GOT3 (cell line): Measurements from ENCODE around the gene ARHGAP6.

Source experiments
- DNase-seq: peaks from one replicate; lab custom pipeline; 2025; ENCODE audit warnings: mixed read lengths; lab: John Stamatoyannopoulos, UW

ARHGAP6 gene

DNA sequence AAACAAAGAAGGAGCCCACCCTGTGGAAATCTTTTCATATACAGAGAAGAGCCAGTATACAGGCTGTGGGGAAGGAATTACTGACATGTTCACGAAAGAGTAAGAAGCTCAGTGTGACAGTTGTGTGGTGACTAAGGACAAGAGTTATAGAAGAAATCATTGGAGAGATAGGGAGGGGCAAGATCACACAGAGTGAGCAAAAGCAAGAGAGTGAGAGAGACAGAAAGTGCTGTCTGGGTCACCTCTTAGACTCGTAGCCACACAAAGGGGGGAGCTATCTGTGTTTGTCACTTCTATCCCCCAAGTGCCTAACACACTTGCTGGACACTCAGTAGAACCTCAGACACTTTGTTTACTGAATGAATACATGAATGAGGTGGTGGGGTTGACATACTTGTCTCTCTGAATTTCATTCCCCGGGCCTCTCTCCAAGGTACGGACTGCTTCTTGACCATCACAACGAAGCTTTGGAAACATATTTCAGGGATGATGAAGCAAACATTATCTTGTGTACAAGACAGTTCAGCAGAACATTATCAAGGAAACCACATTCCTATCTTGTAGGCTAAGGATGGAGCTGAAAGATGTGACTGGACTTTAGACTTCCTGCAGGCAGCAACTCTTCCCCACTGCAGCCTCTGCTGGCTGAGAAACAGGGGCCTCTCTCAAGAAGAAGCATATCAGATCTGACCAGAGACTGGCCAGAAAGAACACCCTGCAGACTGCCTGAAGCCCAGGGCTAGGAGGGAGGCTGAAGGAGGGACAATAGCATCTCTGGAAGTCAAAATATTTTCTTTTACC, 204.3 kb downstream of the ARHGAP6 start:
- DNase-seq, result no peak

- no peak for DNase-seq
Observed at GRCh38 chrX:11460347-11460746, 205.4 kb downstream of the ARHGAP6 start.

DNA sequence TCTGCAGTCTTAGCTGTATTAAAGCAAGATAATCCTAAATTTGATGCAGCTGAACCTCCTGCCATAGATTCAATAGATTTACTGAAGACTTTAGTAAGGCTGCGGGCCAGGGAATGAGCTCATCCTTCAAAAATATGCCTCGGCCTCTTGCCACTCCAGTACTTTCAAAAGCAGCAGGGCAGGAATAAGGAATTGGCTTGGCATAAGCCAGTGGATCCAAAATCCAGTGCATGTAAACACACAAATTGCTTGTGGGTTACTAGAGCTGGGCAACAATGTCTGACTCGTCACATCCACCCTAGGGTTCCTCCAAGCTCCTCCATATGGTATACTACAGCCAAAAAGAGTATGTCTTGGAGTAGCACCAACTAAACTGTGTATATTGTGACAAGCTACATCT, 207.6 kb downstream of the ARHGAP6 start:
- no peak for DNase-seq

- no peak for DNase-seq
Observed at GRCh38 chrX:11451151-11451550, 214.6 kb downstream of the ARHGAP6 start.

DNA sequence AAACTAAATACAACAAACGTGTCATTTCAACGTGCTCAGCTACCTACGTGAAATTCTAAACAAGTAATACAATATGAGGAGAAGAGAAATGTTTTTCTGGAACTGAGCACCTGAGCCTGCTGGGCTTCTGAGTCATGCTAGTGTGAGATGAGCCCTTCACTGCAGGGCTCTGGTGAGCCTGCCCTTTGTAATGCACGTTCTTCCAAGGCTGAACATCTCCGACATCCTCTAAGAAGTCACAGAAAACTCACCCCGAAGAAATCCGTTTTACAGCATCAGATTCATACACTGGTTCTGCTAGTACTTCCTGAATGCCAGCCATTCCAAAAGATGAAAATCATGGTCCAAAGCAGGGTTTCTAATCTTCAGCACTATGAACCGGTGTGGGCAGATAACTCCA, 215.4 kb downstream of the ARHGAP6 start:
- DNase-seq, result no peak

GRCh38 chrX:11449613-11450012, 216.1 kb downstream of the ARHGAP6 start:
- no peak for DNase-seq

- DNase-seq, result no peak
Observed at GRCh38 chrX:11447418-11447817, 218.3 kb downstream of the ARHGAP6 start.

DNA sequence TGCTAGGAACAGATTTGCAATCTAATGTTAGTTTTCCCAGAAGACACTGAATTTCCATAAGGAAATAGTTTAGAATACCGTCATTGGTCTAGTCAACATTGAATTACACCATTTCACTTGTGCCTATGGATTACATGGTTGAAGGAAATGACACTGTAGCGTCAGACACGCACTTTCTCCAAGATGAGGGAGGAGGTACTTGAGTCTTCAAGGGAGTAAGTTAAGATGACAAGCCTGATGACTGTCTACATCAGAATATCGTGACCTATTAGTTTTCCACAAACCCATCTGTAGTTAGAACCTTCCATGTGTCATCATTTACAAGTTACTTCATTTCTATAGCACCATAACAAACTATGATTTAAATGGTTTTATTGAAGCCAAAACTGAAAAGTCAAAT, 218.8 kb downstream of the ARHGAP6 start:
- no peak for DNase-seq

- no peak for DNase-seq
Observed at GRCh38 chrX:11446336-11446735, 219.4 kb downstream of the ARHGAP6 start.

DNA sequence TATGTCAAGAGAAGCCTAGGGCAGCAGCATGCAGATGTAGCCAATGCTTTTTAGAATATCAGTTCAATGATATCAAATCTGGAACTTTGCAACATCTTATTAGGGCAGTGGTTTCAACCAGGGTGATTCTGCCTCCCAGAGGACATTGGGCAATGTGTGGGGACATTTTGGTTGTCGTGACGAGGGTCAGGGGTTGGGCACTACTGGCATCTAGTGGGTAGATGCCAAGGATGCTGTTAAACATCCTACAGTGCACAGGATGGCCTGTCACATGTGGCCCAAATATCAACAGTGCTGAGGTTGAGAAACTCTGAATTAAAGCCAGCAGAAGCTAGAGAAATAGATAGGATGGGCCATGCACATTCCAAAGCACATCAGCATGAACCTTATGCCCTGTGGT, 220.2 kb downstream of the ARHGAP6 start:
- no peak for DNase-seq

GRCh38 chrX:11444052-11444451, 221.7 kb downstream of the ARHGAP6 start:
- DNase-seq, result no peak

GRCh38 chrX:11439846-11440245, 225.9 kb downstream of the ARHGAP6 start:
- no peak for DNase-seq

DNA sequence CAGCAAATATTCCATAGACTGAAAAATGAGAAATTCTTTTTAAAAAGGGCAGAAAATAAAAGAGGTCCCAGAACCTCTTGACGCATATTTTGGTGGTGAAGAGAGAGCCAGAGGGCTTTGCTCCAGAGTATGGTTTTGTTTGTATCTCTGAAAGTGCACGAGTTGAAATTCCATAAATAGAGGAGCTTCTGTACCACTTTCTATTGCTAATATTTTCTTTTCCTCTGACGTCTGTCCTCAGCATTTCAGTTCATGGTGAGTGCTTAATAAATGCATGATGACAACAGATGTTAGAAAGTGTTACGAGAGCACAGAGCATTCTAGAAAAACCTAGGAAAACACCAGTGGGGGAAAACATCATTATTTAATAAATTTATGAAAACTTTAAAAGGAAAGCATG, 227.0 kb downstream of the ARHGAP6 start:
- no peak for DNase-seq

- DNase-seq, result no peak
Observed at GRCh38 chrX:11438380-11438723, 227.4 kb downstream of the ARHGAP6 start.

DNA sequence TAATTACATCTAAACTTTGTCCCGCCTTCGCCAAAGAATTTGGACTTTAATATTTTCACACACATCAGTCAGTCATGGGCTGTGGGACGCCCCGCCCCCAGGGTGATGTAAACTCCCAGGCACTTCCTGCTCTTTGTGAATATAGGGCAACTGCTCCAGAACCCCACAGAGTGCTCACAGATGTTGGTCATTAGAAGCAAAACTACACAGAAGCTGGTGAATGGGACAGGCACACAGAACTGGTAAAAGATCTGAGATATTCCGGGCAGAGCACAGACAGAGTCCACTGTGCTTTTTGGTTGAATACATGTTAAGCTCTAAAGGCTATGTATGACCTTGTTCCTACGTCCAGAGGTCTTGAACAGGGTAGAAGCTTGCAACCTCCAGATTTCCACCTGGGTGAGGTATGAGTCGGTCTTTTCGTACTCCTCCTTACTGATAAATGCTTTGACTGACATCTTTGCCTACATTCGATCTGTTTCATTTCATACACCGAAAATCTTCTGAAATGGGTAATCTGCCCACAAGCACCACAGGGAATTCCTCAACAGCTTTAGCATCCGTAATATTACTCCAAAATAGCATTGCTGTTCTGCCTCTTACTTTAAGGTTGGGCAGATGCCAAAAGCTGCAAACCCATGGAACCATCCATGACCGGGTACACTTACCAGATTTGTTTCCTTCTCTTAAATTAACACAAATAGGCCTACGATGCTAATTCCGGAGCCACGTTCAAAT, 227.9 kb downstream of the ARHGAP6 start:
- DNase-seq, result no peak

GRCh38 chrX:11435568-11435967, 230.2 kb downstream of the ARHGAP6 start:
- no peak for DNase-seq

DNA sequence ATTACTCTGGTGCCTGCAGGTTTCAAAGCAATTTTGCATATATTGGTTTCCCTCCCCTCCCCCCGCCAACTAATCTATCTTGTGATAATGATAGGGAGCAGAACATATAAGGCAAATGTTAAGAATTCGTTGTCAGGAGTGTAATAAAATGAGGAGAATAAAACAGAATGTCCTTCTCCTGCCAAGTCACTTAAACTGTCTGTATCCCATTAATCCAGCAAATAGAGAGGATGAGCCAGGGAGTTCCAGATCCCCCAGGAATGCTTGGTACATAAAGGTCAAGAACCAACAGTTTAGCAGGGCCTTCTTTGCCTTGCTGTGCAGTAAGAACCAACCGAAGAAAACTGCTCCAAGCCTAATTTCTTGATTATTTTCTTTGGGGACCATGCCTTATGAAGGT, 231.1 kb downstream of the ARHGAP6 start:
- DNase-seq, result no peak

GRCh38 chrX:11431786-11432185, 233.9 kb downstream of the ARHGAP6 start:
- no peak for DNase-seq

- DNase-seq, result no peak
Observed at GRCh38 chrX:11430271-11430670, 235.4 kb downstream of the ARHGAP6 start.

GRCh38 chrX:11429538-11430085, 236.1 kb downstream of the ARHGAP6 start:
- no peak for DNase-seq

DNA sequence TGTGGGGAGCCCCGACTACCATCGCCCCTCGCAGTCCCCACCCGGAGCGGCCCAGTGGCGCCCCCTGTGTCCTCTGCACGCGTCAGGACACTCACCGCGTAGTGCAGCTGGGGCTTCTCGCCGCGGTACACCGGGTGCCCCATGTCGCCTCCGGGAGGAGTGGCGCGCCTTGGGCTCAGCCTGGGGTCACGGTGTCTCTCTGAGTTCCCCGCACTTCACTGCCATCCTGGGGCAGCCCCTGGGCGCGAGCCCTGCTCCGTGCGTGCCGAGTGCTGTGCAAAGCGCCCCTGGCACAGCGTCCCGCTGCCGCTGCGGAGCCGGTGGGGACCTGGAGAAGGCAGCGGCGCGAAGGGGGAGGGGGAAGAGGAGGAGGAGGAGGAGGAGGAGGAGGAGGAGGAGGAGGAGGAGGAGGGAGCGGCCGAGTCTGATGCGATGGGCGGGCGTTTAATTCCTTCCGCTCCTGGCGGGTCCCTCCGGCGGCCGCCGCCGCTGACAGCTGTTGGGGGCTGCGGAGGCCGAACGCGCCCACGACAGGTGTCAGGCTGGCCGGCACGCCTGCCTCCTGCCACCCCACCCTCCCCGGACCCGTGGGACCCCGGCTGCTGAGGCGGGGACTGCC, 238.2 kb downstream of the ARHGAP6 start:
- DNase-seq, result no peak

DNA sequence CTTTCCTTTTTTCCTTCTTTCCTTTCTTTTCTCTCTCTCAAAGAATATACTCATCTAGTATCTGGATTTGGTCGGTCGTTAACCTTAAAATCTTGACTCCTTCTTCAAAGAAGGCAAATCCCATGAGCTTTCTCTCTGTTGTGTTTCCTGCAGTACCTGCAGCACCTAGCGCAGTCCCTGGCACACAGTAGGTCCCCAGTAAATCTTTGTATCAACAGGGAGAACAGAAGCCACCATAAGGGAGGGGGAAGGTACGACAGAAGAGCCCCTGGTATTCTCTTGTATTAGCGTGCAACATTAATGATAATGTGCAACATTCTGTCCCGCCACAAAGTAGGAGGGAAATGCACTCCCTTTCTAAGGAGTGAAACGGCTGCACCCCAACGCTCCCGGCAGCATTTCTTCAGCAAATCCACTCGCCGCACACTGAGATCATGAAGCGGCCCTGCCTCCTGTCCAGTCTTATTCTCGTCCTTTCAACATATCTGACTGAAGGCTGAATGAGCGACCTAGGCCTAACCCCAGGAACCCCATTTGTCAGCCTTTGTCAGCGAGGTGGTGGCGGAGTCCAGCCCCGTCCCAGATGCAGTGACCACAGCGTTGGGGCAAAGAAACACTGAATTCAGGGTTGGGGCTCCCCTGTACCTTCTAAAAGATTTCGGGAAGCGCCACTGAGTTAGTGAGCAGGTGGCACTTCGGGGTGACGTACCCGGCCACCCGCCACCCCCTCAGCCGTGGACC, 238.8 kb downstream of the ARHGAP6 start:
- DNase-seq, result no peak
